ENCODE measurements around the gene CHRNA3.

The CHRNA3 gene

DNA sequence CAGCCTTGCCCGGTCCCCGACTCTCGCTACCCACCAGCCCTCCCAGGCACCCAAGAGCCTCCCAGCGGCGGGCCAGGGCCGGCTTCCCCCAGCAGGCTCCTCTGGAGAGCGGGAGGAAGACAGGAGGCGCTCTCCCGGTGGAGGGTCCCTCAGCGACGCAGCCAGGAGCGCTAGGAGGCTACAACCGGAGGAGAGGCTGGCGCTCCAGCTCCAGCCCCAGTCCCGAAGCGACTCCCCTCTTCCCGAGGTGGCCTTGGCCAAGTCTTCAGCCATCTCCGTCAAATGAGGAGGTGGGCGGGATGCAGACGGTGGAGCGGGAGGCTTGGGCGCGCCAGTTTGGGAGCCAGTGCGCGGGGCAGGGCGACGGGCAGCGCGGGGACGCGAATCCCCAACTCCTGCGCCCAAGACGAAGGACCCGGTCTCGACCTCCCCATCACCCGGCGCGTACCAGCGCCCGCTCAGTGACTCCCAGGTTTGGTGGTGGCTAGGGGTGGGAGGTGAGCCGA is 722 bp downstream of the CHRNA3 start:
- Histone ChIP-seq H3K9me2 (replicated peaks; ENCODE audit: insufficient read depth, low read length) (no peaks in the 10 kb centered on the region), H3K4me2 (ENCODE audit: low read depth, low read length, poor library complexity, severe bottlenecking) (no peak overlapping the region), H3K79me2 (ENCODE audit: insufficient read depth, low read length) (no peaks in the 10 kb centered on the region), H4K20me1 (ENCODE audit: low read depth, low read length) (no peaks in the 10 kb centered on the region), H3K4me3 (ENCODE audit: insufficient read depth, low read length, poor library complexity, severe bottlenecking) (no peak overlapping the region), H2AFZ (ENCODE audit: low read depth, low read length, severe bottlenecking) (no peak overlapping the region), H3K27ac (ENCODE audit: low read depth, low read length) (no peak overlapping the region), H3K36me3 (ENCODE audit: low read length) (no peaks in the 10 kb centered on the region), H3K27me3 (ENCODE audit: low read length) (no peaks in the 10 kb centered on the region), H3K9ac (ENCODE audit: low read length) (no peak overlapping the region), H3F3A (ENCODE audit: insufficient read depth) (no peaks in the 10 kb centered on the region), H3K9me3 (ENCODE audit: insufficient read depth, low read length) (no peaks in the 10 kb centered on the region)
- TF ChIP-seq EZH2phosphoT487 (conservative IDR thresholded peaks at IDR 0.05; ENCODE audit: low read length), result no peak
- TF ChIP-seq, protein P1, sequence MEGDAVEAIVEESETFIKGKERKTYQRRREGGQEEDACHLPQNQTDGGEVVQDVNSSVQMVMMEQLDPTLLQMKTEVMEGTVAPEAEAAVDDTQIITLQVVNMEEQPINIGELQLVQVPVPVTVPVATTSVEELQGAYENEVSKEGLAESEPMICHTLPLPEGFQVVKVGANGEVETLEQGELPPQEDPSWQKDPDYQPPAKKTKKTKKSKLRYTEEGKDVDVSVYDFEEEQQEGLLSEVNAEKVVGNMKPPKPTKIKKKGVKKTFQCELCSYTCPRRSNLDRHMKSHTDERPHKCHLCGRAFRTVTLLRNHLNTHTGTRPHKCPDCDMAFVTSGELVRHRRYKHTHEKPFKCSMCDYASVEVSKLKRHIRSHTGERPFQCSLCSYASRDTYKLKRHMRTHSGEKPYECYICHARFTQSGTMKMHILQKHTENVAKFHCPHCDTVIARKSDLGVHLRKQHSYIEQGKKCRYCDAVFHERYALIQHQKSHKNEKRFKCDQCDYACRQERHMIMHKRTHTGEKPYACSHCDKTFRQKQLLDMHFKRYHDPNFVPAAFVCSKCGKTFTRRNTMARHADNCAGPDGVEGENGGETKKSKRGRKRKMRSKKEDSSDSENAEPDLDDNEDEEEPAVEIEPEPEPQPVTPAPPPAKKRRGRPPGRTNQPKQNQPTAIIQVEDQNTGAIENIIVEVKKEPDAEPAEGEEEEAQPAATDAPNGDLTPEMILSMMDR (IDR thresholded peaks at IDR 0.05; ENCODE audit: insufficient read depth, low read length, poor library complexity, severe bottlenecking), result no peak

DNA sequence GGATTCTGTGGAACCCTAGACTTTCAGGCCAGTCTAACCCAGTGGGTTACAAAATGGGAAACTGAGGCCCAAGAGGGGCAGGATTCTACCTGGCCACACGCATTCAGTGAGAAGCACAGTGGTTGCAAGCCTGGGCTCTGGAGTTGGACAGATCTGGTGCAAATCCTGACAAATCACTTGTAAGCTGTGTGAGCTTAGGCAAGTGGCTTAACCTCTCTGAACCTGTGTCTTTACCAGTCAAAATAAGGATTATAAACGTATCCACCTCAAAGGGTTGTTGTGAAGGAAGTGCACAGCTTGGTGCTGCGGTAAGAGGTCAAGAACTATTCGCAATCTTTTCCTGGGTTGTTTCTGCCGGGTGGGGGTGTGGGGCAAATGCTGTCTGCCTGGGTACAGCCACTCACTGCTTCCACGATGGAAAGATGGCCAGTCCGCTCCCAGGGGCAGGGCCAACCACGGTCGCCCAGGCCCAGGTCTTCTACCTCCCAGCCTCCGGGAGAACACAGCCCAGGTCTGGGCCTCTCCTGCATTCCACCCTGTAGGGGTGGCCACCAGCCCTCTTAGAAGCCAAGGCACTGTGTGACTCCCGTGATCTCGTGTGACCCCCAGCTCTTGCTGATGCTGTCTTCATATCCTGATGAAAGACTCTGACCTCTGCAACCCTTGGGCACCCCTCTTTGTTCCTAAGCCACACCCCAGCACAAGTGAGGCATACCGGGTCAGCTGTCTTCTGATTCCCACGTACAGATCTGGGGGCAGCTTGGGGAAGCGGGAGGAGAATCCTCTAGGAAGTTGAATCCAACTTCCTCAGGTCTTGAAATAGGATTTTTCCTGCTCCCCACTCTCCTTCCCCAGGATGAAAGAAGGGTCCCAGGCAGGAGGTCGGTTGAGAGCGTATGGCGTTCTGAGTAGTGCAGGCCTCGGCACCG is 1.5 kb downstream of the CHRNA3 start:
- no peaks in the 10 kb centered on the region for H3K9me3 ChIP-seq (ENCODE audit: insufficient read depth, low read length)
- no peak overlapping the region for H3K4me3 ChIP-seq (ENCODE audit: insufficient read depth, low read length, poor library complexity, severe bottlenecking)

DNA sequence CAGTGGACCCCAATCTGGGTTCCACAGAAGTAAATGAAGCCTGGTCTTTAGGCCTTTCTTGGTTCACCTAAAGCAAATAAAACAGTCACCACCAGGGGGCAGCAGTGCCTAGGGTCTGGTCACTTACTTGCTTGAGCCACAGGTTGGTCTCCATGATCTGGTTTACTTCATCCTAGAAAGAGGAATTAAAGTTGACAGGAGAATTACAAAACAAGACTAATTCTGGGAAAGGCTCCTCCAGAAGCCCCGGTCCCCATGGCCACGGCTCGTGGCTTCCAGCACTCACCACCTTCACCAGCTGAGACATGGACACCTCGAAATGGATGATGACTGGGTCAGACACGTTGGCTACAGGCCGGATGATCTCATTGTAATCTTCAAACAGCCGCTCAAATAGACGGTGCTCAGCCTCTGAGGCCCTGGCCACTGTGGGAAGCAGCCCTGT is 2.3 kb downstream of the CHRNA3 start:
- Histone ChIP-seq H3F3A (ENCODE audit: insufficient read depth) (no peaks in the 10 kb centered on the region), H4K20me1 (ENCODE audit: low read depth, low read length) (no peaks in the 10 kb centered on the region), H3K9me3 (ENCODE audit: insufficient read depth, low read length) (no peaks in the 10 kb centered on the region), H3K27ac (ENCODE audit: low read depth, low read length) (no peak overlapping the region), H3K79me2 (ENCODE audit: insufficient read depth, low read length) (no peaks in the 10 kb centered on the region), H3K4me2 (ENCODE audit: low read depth, low read length, poor library complexity, severe bottlenecking) (no peak overlapping the region), H3K9me2 (replicated peaks; ENCODE audit: insufficient read depth, low read length) (no peaks in the 10 kb centered on the region), H3K36me3 (ENCODE audit: low read length) (no peaks in the 10 kb centered on the region), H2AFZ (ENCODE audit: low read depth, low read length, severe bottlenecking) (no peak overlapping the region), H3K9ac (ENCODE audit: low read length) (no peak overlapping the region), H3K27me3 (ENCODE audit: low read length) (no peaks in the 10 kb centered on the region), H3K4me3 (ENCODE audit: insufficient read depth, low read length, poor library complexity, severe bottlenecking) (no peak overlapping the region)
- TF ChIP-seq, protein P1 (IDR thresholded peaks at IDR 0.05; ENCODE audit: insufficient read depth, low read length, poor library complexity, severe bottlenecking), result peak; percentile 88
- TF ChIP-seq EZH2phosphoT487 (conservative IDR thresholded peaks at IDR 0.05; ENCODE audit: low read length), result no peak

More for the DNA sequence above, 1.5 kb downstream of the CHRNA3 start:
- Histone ChIP-seq H3K9ac (ENCODE audit: low read length) (no peak overlapping the region), H3K27ac (ENCODE audit: low read depth, low read length) (no peak overlapping the region), H4K20me1 (ENCODE audit: low read depth, low read length) (no peaks in the 10 kb centered on the region), H3K27me3 (ENCODE audit: low read length) (no peaks in the 10 kb centered on the region), H2AFZ (ENCODE audit: low read depth, low read length, severe bottlenecking) (no peak overlapping the region), H3K4me2 (ENCODE audit: low read depth, low read length, poor library complexity, severe bottlenecking) (no peak overlapping the region), H3K79me2 (ENCODE audit: insufficient read depth, low read length) (no peaks in the 10 kb centered on the region), H3K9me2 (replicated peaks; ENCODE audit: insufficient read depth, low read length) (no peaks in the 10 kb centered on the region), H3F3A (ENCODE audit: insufficient read depth) (no peaks in the 10 kb centered on the region), H3K36me3 (ENCODE audit: low read length) (no peaks in the 10 kb centered on the region)
- TF ChIP-seq, protein P1 (IDR thresholded peaks at IDR 0.05; ENCODE audit: insufficient read depth, low read length, poor library complexity, severe bottlenecking), result no peak
- TF ChIP-seq EZH2phosphoT487 (conservative IDR thresholded peaks at IDR 0.05; ENCODE audit: low read length), result no peak
